ENCODE data around the gene BSPRY. TPM values are rescaled to one million over a fixed set of nuclear protein-coding genes. Genes with fewer than 3 reads are reported as not detected.
A peak's percentile ranks its signal among the peaks of the same experiment; 100 is the strongest.

The BSPRY gene
- total RNA-seq, 2 donors from 2014 or later: 0.14 to 0.28 TPM

GRCh38 chr9:113337714-113338113, 11.6 kb upstream of the BSPRY start:
- no peak for DNase-seq (ENCODE audit: low spot score)
- intact Hi-C loops (cut with DNase I): loop anchor here in 1 of 2 donors (10.0 kb wide), 1 partner anchor 1563 kb away; no protein-coding TSS in a partner anchor

GRCh38 chr9:113340011-113340699, 9.2 kb upstream of the BSPRY start, which contains the start of gene WDR31:
WDR31 (minus strand) TSS chr9:113340275; CDS start chr9:113332022, 8,253 bp downstream.
- intact Hi-C loops (cut with DNase I): no loop called here
- peak; percentile 97 for DNase-seq (ENCODE audit: low spot score)

DNA sequence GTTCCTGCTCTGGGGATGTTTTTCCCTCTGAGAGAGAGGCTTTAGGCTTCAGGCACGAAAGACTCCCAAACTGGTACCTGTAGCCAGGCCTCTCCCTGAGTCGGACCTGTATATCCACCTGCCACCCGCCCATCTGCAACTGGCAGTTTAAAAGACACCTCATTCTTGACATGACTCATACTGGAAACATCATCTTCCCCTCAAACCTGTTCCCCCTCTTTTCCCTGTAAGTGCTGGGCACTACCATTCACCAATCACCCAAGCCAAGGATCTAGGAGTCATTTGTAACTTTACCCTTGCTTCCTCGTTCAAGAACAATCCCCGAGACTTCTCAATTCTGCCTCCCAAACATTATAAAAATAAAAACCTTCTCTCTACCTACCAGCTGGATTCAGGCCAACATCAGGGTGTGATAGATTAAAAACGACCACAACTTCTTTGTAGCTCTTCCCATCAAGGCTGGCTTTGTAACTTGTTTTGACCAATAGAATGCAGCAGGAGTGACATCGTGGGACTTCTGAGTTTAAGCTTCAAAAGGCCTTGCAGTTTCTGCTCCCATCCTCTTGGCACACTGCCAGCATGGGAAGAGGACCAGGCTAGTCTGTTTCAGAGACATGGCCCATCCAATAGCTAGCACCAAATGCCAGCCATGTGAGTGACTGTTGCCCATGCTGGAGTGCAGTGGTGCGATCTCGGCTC, 7.5 kb upstream of the BSPRY start:
- intact Hi-C loops (cut with DNase I): no loop called here
- no peak for DNase-seq (ENCODE audit: low spot score)

- intact Hi-C loops (cut with DNase I): loop anchor here in 1 of 2 donors (2.0 kb wide), 1 partner anchor 31 kb away; no protein-coding TSS in a partner anchor
- peak; percentile 92 for DNase-seq (ENCODE audit: low spot score)
These were observed 5.6 kb upstream of the BSPRY start for GRCh38 chr9:113343732-113344231.

GRCh38 chr9:113345190-113345589, 4.2 kb upstream of the BSPRY start:
- DNase-seq (ENCODE audit: low spot score): no peak
- intact Hi-C loops (cut with DNase I): loop anchor here in 1 of 2 donors (2.0 kb wide), 1 partner anchor 30 kb away; no protein-coding TSS in a partner anchor

DNA sequence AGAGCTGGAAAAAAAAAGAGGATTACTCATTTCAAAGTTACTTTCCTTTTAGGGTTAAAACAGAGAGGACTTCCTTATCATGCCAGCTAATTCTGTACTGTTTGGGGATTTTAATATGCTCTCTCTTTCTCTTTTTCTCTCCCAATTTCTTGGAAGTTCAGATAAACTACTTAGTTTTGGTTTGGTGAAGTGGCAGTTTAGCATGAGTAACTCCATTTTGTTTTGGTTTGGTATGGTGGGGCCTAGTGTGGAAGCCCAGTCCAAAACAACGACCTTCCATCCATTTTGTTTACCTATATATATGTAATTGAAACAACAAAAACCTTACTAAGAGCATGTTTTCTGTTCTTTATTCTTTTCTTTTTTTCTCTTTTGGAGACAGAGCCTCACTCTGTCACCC, 3.7 kb upstream of the BSPRY start:
- no peak for DNase-seq (ENCODE audit: low spot score)
- intact Hi-C loops (cut with DNase I): loop anchor here in 1 of 2 donors (2.0 kb wide), 1 partner anchor 29 kb away; no protein-coding TSS in a partner anchor

- intact Hi-C loops (cut with DNase I): no loop called here
- DNase-seq (ENCODE audit: low spot score): no peak
These were observed 904 bp upstream of the BSPRY start for GRCh38 chr9:113348437-113348836.

DNA sequence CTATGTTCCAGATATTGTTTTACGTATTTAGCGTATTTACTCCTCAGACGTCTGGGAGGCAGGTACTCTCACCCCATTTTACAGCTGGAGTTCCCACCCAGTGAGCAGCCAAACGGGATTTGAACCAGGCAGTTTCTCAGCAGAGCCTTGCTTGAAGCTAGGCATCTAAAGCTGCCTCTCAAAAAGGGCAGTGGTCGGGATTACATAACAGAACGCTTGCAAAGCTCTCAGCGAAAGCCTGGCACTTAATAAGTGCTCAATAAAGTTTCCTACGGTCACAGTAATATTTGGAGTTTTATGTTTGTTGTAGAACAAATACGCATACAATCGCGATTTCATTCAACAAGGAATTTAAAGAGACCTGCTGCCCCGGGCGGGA, 286 bp upstream of the BSPRY start:
- DNase-seq (ENCODE audit: low spot score): no peak
- intact Hi-C loops (cut with DNase I): no loop called here

GRCh38 chr9:113350107-113350661, 843 bp downstream of the BSPRY start:
- DNase-seq (ENCODE audit: low spot score): peak; percentile 74
- intact Hi-C loops (cut with DNase I): loop anchor here in 1 of 2 donors (5.0 kb wide), 1 partner anchor 183 kb away; no protein-coding TSS in a partner anchor

- DNase-seq (ENCODE audit: low spot score): peak; percentile 37
- intact Hi-C loops (cut with DNase I): loop anchor here in 1 of 2 donors (5.0 kb wide), 1 partner anchor 184 kb away; no protein-coding TSS in a partner anchor
These were observed 1.6 kb downstream of the BSPRY start for GRCh38 chr9:113350937-113351336.

DNA sequence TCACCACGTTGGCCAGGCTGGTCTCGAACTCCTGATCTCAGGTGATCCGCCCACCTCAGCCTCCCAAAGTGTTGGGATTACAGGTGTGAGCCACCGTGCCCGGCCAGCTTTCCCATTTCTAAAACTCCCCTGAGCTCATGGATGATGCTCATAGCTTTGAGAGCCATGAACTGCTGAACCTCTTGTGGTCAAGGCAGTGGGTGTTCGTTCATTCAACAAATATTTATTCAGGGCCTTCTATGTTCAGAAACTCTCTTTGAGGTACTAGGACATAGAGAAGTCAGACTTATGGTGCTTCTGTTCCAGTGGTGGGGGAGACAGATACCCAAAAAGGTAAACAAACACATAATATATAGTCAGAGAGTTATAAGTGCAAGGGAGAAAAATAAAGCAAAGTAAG, 2.7 kb downstream of the BSPRY start:
- intact Hi-C loops (cut with DNase I): loop anchor here in 1 of 2 donors (5.0 kb wide), 1 partner anchor 185 kb away; no protein-coding TSS in a partner anchor
- no peak for DNase-seq (ENCODE audit: low spot score)

- DNase-seq (ENCODE audit: low spot score): no peak
- intact Hi-C loops (cut with DNase I): loop anchor here in 1 of 2 donors (5.0 kb wide), 1 partner anchor 185 kb away; no protein-coding TSS in a partner anchor
These were observed 3.1 kb downstream of the BSPRY start for GRCh38 chr9:113352411-113352810.

- intact Hi-C loops (cut with DNase I): no loop called here
- DNase-seq (ENCODE audit: low spot score): no peak
These were observed 5.8 kb downstream of the BSPRY start for GRCh38 chr9:113355040-113355596.

DNA sequence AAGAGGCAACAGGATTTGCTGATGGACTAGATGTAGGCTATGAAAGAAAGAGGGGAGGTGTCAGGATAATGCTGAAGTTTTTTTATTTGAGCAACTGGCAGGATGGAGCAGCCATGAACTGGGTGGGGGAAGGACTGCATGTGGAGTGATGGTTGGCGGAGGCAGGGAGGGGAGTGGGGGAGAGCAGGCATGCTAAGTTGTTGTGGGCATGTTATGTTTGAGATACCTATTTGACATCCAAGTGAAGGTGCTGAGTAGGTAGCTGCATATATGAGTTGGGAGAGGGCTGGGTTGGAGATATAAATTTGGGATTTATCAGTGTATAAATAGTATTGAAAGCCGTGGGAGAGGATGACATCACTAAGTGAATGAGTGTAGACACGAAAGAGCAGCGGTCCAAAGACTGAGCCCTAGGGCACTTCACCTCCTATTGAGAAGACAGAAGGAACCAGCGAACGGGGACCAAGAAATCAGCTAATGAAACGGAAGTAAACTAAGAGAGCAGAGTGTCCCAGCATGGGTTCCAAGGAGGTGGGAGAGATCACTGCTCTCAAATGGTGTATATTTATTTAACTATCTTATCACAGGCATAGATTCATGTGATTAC, 7.4 kb downstream of the BSPRY start:
- DNase-seq (ENCODE audit: low spot score): peak; percentile 13
- intact Hi-C loops (cut with DNase I): no loop called here

GRCh38 chr9:113359385-113359784, 10.0 kb downstream of the BSPRY start:
- peak; percentile 6 for DNase-seq (ENCODE audit: low spot score)
- intact Hi-C loops (cut with DNase I): no loop called here

DNA sequence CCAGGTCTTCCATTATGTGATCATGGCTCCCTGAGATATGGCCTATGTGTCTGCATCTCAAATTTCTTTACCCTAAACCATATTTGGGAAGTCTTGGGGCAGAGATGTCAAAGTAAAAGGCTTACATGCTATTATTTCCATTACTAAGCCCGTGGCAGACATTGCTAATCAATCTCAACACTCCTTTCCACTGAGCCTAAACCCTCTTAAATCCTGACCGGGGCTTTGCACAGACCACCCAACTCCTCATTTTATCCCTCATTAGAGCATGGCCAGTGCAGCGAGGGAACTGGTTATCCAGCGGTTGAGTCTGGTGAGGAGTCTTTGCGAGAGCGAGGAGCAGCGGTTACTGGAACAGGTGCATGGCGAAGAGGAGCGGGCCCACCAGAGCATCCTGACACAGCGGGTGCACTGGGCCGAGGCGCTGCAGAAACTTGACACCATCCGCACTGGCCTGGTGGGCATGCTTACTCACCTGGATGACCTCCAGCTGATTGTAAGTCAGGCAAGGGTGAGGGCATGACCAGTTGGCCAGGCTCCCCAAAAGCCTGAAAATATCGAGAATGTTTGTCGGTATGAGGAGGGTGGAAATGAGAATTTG, 11.0 kb downstream of the BSPRY start:
- intact Hi-C loops (cut with DNase I): no loop called here
- peak; percentile 75 for DNase-seq (ENCODE audit: low spot score)

DNA sequence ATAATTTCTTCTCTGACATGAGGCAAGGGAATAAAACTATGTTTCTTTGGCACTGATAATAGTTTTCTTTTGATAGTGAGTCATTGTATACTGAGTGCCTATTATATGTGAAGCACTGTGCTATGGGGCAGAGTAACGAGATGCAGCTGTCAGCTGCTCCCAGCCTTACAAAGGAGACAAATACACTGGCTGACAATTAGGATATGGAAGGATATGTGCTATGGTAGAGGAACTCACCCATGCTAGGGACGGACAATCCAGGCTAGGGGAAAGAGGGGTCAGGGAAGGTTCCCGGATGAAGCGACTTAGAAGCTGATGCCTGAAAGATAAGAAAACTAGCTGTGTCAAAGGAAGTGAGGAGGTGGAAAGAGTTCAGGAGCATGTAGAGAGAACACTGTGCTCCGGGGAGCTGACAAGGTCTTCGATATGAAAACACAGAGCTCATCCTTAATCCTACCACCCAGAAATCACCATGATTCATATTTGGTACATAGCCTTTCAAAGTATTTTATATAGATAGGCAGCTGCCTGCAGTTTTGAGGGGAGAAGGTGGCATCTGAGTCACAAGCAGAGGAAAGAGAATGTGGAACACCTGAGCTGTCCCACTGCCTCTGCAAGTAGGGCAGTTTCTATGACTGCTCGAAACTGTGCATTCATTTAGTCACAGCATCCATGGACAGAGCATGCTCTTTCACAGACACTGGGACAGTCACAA, 12.1 kb downstream of the BSPRY start:
- intact Hi-C loops (cut with DNase I): no loop called here
- peak; percentile 10 for DNase-seq (ENCODE audit: low spot score)

GRCh38 chr9:113363336-113363735, 14.0 kb downstream of the BSPRY start:
- intact Hi-C loops (cut with DNase I): no loop called here
- peak; percentile 26 for DNase-seq (ENCODE audit: low spot score)
